ENCODE data around the gene IL27RA. TPM values are rescaled to one million over a fixed set of nuclear protein-coding genes. Genes with fewer than 3 reads are reported as not detected.

IL27RA gene
- total and polyA plus RNA-seq, 2 donors (not counting 3 experiments of a cell fraction or from before 2014, with no cell fraction given) = 1.6 to 4.5 TPM

DNA sequence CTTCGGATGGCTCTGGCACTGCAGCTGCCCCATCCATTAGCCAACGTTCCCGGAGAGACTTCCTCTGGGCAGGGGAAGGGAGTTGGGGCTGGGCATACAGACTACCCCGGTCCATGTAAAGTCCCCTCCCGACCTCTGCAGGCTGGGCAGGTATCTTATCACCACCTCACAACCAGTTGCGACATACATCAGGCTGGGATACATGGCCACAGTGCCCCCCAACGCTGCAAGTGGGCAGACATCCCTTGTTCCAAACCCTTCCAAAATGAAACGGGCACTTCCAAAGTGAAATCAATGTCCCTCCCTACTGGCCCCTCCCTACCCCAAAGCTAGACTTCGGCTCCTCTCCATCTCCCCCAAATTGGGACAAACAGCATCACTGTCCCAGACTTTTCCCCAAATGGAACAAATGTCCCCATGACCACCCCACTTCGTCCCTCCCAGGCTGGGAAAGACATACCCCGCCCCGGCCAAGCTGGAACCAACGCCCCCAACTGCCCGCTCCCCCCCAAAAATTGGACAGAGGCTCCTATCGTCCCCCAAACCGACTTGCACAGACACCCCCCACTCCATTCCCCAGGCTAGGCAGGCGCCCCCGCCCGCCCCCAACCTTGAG lies 25.3 kb downstream of the IL27RA start:
- peak overlapping the region; percentile 10 for H2AFZ ChIP-seq (ENCODE audit: low read depth, low read length)
- DNase-seq (ENCODE audit: low read depth, low spot score) (no peak), FAIRE-seq (no peak)
- ChIA-PET POLR2A (interaction anchor here (0.6 kb wide), 1 partner anchor 154 kb away, joined by 3 read pairs; no protein-coding TSS in a partner anchor), CTCF (interaction anchor here (0.8 to 4.6 kb wide), 11 partner anchors 8 to 269 kb away, joined by 3 to 24 read pairs (median 4); partner anchors contain the start of genes IL27RA, MISP3 and NANOS3)
- H3K9me3 ChIP-seq (replicated peaks; ENCODE audit: control insufficient read depth, insufficient read depth, low read length) = no peaks in the 10 kb centered on the region
- no peaks in the 10 kb centered on the region for H4K20me1 ChIP-seq (replicated peaks; ENCODE audit: control insufficient read depth, extremely low read depth, insufficient read depth, low read length)
- no peak overlapping the region for H3K27ac ChIP-seq (ENCODE audit: insufficient read depth, low read depth, low read length)
- dilution Hi-C loops (cut with MboI; ENCODE audit: extremely low pct_ligation_motif_present, low sequenced_read_pairs) = no loop called here
- TF ChIP-seq, protein P1, sequence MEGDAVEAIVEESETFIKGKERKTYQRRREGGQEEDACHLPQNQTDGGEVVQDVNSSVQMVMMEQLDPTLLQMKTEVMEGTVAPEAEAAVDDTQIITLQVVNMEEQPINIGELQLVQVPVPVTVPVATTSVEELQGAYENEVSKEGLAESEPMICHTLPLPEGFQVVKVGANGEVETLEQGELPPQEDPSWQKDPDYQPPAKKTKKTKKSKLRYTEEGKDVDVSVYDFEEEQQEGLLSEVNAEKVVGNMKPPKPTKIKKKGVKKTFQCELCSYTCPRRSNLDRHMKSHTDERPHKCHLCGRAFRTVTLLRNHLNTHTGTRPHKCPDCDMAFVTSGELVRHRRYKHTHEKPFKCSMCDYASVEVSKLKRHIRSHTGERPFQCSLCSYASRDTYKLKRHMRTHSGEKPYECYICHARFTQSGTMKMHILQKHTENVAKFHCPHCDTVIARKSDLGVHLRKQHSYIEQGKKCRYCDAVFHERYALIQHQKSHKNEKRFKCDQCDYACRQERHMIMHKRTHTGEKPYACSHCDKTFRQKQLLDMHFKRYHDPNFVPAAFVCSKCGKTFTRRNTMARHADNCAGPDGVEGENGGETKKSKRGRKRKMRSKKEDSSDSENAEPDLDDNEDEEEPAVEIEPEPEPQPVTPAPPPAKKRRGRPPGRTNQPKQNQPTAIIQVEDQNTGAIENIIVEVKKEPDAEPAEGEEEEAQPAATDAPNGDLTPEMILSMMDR (IDR thresholded peaks at IDR 0.05; ENCODE audit: extremely low read depth in 1 of 2, insufficient read depth in 1 of 2, low read depth in 1 of 2, low read length in 2 of 2) = no peak
- no peak for TF ChIP-seq JUN (IDR thresholded peaks at IDR 0.05; ENCODE audit: borderline replicate concordance, insufficient read depth, insufficient read length, low read depth)
- TF ChIP-seq POLR2A (IDR thresholded peaks at IDR 0.05; ENCODE audit: low read depth, low read length) = no peak
- TF ChIP-seq EZH2 (IDR thresholded peaks at IDR 0.05; ENCODE audit: borderline replicate concordance, low read depth, low read length, severe bottlenecking) = no peak
- TF ChIP-seq MYC (IDR thresholded peaks at IDR 0.05; ENCODE audit: low read depth, low read length) = no peak
- no peak for TF ChIP-seq GATA2 (IDR thresholded peaks at IDR 0.05; ENCODE audit: insufficient read depth, insufficient read length, low read depth, low read length)
- BruUV-seq (replicated peaks) = no TSS peak
- no peak overlapping the region for H3K4me2 ChIP-seq (ENCODE audit: insufficient read depth, low read length)
- H3K9ac ChIP-seq (replicated peaks; ENCODE audit: extremely low read depth, insufficient read depth, low read length) = no peak overlapping the region
- no peak overlapping the region for H3K4me3 ChIP-seq (replicated peaks in 1 of 3; ENCODE audit: insufficient read depth in 1 of 3, low read depth in 1 of 3, low read length in 3 of 3)
- no peaks in the 10 kb centered on the region for H3K36me3 ChIP-seq (ENCODE audit: control insufficient read depth in 2 of 2, extremely low read depth in 1 of 2, insufficient read depth in 2 of 2, low read length in 2 of 2)
- peaks cover 7 to 8% of the 10 kb centered on the region in 2 experiments for H3K27me3 ChIP-seq (ENCODE audit: control insufficient read depth in 2 of 2, insufficient read depth in 2 of 2, low read length in 2 of 2)
- no peaks in the 10 kb centered on the region for H3K79me2 ChIP-seq (ENCODE audit: control insufficient read depth, insufficient read depth, low read length)
- intact Hi-C loops (cut with micrococcal nuclease) = loop anchor here (5.0 kb wide), 1 partner anchor 175 kb away; no protein-coding TSS in a partner anchor
- no peaks in the 10 kb centered on the region for H3K4me1 ChIP-seq (ENCODE audit: control insufficient read depth, extremely low read depth, insufficient read depth, low read length)
- no peaks in the 10 kb centered on the region for H3K9me1 ChIP-seq (replicated peaks; ENCODE audit: control insufficient read depth, extremely low read depth, insufficient read depth, low read length)

All from endothelial cell of umbilical vein (primary cell).